Activated CD8-positive, alpha-beta memory T cell treated with anti-CD3 and anti-CD28 coated beads for 36 hours (primary cell): Measurements from ENCODE around the gene ZNF837. TPM values are rescaled to one million over a fixed set of nuclear protein-coding genes. Genes with fewer than 3 reads are reported as not detected.
"Not testable (repeated sequence)": the region's sequence is repeated elsewhere in the genome, so short reads cannot be mapped to it uniquely, and the experiment has no call there.

Experiments used
- CTCF ChIA-PET: fragments of 350-600 bp; sonication (Branson Sonifier 250); formaldehyde crosslinking; loops from one replicate; lab custom pipeline; 2021; ENCODE audit warnings: antibody characterized with exemption; lab: Charles Lee
- POLR2A ChIA-PET: fragments of 350-600 bp; sonication (Branson Sonifier 250); formaldehyde crosslinking; loops from one replicate; lab custom pipeline; 2021; ENCODE audit warnings: antibody characterized with exemption; lab: Charles Lee
- total RNA-seq, 2 experiments: library from RNA; stranded (reverse); gene quantifications; one replicate each; pipeline ENCODE4 v1.2.3, GENCODE V29; 2021

ZNF837 gene
- total RNA-seq, 2 experiments from 2014 or later = 1.7 to 1.9 TPM

DNA sequence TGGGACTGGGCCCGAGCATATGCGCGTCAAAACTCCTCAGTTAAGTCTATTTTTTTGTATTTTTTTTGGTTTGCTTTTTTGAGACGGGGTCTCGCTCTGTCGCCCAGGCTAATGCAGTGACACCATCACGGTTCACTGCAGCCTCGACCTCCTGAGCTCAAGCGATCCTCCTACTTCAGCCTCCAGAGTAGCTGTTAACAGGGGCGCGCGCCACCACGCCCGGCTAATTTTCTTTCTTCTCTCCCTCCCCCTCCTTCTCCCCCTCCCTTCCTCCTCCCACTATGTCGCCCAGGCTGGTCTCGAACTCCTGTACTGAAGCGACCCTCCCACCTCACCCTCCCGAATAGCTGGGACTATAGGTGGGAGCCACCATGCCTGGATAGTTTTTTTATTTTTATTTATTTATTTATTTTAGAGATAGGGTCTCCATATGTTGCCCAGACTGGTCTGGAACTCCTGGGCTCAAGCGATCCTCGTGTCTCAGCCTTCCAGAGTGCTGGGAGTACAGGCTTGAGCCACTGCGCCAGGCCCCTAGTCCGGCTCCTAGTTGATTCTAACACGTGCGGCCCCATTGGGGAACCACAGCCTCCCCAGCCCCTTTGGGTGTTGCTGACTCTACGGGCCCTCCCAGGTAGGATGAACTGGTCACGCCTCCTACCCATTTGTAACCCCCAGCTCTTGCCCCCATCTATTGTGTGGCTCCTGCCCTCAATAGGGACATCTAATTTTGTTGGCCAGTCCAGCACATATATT lies 806 bp upstream of the ZNF837 start:
- POLR2A ChIA-PET = interaction anchor here (0.6 to 1.4 kb wide), 3 partner anchors 20 to 64 kb away, joined by 4 to 6 read pairs (median 6); partner anchors contain the start of gene ZNF497
- CTCF ChIA-PET = interaction anchor here (1.1 to 1.5 kb wide), 2 partner anchors 35 to 138 kb away, joined by 3 to 7 read pairs; partner anchors contain the start of gene ZBTB45

DNA sequence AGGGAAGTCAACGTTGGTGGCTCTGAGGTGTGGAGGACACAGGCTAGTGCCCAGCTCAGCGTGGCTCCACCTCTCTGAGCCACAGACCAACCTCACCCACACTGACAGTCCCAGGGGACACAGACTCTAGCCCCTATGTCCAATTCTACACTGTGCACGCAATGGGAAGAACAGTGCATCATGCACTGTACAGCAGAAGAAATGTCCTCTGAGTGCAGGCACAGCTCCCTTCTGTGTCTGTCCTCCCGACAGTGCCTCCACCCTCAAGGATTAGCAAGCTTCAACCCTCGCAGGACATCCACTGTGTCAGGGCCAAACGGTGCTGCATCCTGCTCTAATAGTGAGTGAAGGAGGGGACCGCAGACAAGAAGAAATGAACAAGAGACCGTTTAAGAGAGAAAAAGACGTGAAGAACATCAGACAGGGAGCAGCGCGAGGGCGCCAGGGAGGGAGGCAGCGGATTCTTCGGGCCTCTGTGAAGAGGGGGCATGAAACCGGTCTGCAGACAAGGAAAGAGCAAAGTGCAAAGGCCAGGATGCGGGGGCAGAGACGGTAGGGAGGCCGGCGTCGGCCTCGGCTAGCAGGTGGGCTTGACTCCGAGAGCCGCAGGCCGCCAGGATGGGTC lies 681 bp downstream of the ZNF837 start:
- ChIA-PET POLR2A (interaction anchor here (0.6 to 1.1 kb wide), 2 partner anchors 12 to 18 kb away, joined by 5 read pairs; partner anchors contain the start of gene ZNF497), CTCF (interaction anchor here (1.1 kb wide), 1 partner anchor 16 kb away, joined by 3 read pairs; no protein-coding TSS in a partner anchor)

DNA sequence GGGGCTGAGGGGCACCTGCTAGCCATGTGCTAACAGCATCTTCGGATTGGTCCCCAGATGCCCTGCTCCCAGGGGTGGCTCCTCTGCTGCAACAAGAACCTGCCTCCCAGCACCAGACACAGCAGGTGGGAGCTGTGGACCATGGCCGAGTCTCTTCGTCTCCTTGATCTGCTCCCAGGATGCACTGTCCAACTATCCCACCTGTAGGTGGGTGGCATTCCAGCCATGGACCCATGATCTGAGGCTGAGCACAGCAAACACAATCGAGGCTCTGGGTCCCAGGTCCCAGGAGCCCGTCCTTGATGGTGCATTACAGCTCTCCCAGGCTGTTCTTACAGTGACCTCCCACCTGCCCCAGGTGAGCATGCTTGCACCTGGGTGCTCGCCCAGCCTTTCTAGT lies 1.6 kb downstream of the ZNF837 start:
- ChIA-PET CTCF (interaction anchor here (1.1 kb wide), 1 partner anchor 15 kb away, joined by 3 read pairs; no protein-coding TSS in a partner anchor), POLR2A (interaction anchor here (0.6 to 1.1 kb wide), 2 partner anchors 13 to 17 kb away, joined by 5 read pairs; partner anchors contain the start of gene ZNF497)

DNA sequence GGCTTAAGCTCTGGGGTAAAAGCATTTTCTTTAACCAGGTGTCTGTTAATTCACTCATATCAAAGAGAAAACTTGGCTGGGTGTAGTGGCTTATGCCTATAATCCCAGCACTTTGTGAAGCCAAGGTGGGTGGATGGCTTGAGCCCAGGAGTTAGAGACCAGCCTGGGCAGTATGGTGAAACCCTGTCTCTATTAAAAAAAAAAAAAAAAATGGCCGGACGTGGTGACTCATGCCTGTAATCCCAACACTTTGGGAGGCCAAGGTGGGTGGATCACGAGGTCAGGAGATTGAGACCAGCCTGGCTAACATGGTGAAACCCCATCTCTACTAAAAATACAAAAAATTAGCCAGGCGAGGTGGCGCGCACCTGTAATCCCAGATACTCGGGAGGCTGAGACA lies 4.1 kb downstream of the ZNF837 start:
- POLR2A ChIA-PET, CTCF ChIA-PET: not testable (repeated sequence)

DNA sequence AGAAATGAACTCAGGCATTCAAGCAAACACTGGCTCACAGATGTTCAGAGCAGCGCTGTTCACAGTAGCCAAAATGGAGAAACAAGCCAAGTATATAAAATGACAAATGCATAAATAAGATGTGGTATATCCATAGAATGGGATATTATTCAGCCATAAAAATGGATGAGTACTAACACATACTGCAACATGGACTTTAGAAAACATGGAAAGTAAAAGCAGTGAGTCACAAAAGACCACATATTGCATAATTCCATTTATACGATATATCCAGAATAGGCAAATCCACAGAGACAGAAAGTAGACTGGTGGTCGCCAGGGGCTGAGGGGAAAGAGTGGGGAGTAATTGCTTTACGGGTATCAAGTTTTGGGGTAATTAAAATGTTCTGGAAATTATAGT lies 6.6 kb downstream of the ZNF837 start:
- POLR2A ChIA-PET = no interaction called here
- CTCF ChIA-PET = no interaction called here

DNA sequence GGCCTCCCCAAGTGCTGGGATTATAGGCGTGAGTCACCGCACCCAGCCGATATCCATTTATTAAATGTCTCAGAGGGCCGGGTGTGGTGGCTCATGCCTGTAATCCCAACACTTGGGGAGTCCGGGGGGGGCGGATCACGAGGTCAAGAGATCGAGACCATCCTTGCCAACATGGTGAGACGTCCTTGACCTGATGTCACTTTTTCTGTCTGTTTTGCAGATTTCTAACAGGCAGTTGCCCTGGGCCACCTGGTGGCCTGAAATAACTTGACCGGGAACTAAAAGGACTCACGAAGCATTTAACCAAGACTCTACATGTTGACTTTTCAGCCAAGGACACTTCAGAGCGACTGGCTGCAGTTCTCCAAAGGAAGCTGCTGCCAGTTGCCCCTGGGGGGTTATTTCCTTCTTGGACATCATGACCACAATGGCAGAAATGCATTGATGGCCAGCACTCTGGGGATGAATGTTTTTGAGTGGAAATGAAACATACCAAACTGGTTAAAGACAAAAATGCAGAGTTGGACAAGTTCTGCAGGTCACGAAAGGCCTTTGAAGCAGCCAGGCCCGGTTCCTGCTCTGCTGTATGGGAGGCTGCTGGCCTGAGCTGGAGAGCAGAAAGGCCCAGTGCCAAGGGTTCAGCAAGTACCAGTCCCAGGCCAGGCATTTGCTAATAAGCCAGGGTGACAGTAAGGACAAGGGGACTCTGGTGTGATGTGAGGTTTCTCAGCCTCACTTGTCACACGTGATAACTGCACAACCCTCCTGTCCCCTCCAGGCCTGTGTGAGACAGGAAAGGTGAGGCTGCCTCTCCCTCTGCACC lies 8.3 kb downstream of the ZNF837 start:
- ChIA-PET CTCF (no interaction called here), POLR2A (no interaction called here)

DNA sequence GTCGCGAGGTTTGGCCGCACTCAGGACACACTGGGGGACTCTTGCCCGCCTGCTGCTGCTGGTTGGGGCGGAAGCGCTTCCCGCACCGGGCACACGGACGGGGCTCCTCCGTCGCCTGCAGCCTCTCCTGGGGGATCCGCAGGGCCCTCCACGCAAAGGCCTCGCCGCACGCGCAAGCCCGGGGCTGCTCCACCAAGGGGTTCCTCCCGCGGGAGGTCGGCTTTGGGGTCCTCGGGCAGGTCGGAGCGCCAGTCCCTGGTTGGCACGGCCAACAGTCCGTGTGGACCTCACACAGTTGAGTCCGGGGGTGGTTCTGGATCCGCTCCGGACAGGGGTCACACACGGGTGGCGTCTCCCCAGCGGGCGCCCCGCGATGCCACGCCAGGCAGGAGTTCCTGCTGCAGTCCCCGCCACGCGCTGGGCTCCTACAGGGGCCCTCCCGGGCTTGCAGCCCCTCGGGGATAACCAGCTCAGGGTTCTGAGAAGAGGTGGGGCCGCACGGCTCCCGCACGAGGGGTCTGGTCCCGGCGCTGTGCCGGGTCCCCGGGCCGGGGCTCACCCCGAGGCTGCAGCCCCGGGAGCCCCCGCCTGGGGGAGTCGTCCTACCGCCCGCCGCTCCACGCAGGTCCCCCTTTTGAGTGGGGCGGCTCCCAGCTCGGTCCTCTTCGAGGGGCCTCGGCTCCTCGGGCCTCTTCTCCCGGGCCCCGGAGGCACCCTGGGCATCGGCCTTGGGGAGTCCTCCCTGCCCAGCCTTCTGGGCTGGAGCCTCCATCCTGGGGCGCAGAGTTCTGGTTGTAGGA lies 12.1 kb downstream of the ZNF837 start:
- CTCF ChIA-PET = no interaction called here

DNA sequence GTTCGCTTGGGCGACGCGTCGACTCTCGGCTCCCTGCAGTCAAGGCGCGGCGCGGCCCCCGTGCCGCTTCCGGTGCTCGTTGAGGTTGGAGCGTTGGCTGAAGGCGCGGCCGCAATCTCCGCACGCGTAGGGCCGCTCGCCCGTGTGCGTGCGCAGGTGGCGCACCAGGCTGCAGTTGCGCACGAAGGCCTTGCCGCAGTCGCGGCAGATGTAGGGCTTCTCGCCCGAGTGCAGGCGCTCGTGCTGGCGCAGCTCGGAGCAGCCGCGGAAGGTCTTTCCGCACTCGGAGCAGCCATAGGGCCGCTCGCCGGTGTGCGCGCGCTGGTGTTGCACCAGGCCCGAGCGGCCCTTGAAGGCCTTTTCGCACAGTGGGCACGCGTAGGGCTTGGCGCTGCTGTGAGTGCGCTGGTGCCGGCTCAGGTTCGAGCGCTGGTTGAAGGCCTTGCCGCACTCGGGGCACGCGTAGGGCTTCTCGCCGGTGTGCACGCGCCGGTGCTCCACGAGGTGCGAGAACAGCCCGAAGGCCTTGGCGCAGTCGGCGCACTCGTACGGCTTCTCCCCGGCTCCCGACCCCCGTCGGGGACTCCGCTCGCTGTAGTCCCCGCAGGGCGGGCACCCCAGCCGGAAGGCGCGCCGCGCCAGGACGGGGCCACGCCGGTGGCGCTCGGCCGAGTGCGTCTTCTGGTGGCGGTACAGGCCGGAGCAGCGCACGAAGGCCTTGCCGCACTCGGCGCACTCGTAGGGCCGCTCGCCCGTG lies 13.0 kb downstream of the ZNF837 start:
- ChIA-PET POLR2A (no interaction called here), CTCF (no interaction called here)

More for the DNA sequence above, 12.1 kb downstream of the ZNF837 start:
- POLR2A ChIA-PET = no interaction called here

DNA sequence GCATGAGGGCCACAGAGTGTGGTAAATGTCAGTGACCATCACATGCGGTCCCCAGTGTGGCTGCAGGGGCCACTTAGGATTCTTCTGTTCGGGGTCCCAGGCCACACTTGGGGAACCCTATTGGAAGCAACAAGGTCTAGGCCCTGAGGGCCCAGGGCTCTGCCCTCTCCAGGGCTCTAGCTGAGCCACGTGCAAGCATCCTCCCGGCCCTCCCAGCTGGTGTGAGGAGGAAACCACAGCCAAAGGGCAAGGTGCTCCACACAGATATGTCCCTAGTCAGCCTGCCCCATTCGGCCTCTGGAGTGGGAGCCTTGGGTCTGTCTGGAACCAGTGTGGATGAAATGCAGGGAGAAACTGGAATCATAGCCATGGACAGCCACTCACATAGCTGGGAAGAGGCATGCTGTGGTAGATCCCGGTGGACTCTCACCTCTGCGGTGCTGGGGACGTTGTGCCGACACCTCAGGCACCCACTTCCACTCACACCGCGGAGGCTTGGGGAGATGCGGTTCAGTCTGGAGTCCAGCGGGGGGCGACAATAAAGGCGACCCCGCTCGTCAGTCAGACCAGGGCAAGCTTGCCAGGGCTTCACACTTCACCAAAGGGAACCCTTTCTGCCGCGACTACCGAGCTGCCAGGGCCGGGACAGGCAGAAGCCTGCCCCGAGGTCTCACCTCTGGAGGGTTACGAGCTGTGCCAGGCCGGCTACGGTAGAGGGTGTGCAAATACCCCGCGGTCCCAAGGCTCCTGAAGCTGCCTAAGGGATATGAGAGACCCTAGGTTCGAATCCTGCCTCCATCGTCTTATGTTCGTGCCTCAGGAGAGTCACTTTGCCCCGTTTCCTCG lies 14.0 kb downstream of the ZNF837 start:
- ChIA-PET CTCF (no interaction called here), POLR2A (no interaction called here)

DNA sequence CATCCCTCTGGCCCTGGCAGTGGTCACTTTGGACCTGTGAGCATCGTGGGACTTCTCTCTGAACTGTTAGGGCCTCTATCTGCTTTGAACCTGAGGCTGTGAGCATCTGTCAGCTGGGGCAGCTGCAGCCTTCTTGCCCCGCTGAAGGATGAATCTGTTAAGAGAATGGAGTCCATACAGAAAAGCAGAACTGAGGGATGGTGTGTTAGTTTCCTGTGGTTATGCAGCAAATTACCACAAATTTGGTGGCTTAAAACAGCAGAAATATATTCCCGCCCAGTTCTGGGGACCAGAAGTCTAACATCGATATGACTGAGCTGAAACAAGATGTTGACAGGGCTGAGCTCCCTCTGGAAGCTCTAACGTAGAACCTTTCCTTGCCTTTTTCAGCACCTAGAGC lies 16.7 kb downstream of the ZNF837 start:
- ChIA-PET POLR2A (interaction anchor here (0.6 kb wide), 1 partner anchor 24 kb away, joined by 3 read pairs; no protein-coding TSS in a partner anchor), CTCF (interaction anchor here (1.0 kb wide), 1 partner anchor 16 kb away, joined by 3 read pairs; no protein-coding TSS in a partner anchor)

DNA sequence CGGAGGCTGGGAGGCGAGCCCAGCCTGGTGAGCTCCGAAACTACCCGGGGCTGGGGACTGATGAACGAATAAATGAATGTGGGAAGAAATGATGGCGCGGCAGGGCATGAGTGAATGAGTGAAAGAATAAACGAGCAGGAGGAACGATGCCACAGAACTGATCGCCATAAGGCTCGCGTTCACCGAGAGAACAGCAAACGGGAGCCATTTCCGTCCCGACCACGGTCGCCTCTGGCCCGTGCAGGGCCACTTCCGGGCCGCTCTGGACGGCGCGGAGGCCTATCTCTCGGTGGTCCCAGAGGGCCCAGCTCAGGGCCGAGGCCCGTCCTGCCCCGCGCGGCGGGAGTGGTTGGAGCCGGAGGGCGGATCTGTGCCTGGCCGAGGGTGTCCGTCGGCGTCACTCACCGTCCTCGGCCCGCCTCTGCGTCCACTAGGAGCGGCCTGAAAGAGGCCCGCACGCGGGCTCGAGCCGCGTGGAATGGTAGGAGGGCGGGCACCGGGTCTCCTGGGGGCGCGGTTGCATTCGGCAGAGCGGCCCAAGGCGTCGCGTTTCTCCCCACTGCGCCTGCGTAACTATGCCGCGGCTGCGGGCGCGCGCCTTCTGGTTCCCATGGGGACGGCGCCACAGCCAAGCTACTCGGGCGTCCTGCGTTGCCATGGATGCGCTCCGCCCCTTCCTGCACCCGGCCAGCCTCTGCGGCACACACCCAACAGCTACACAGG lies 18.4 kb downstream of the ZNF837 start, which contains the start of gene ZNF497:
Gene ZNF497, minus strand, starts transcription at position 480 of the 723 bp plus-strand sequence. CDS start 5,116 bp downstream, outside the sequence.
- ChIA-PET CTCF (interaction anchor here (0.6 to 1.5 kb wide), 6 partner anchors 11 to 157 kb away, joined by 3 to 6 read pairs (median 4); partner anchors contain the start of gene ZSCAN22), POLR2A (interaction anchor here (0.5 to 1.8 kb wide), 14 partner anchors 14 to 216 kb away, joined by 3 to 12 read pairs (median 5); partner anchors contain the start of genes ERVK3-1, RPS5, ZBTB45 and ZNF544)

DNA sequence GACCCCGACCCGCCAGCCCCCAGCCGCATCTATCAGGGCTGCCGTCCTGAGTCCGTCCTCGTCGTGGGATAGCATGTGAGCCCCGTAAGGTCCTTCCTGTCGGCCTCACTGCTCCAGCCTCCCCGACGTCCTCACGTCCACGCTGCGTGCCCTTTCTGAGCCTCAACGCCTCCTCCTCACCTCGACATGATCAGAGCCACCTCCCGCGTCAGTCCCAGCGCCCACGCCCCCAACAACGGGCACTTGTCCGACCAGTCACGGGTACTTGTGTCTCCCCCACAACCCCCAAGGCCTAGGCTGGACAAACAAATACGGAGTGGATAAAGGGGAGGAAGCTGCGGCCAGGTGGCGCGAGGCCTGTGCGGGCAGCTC lies 18.9 kb downstream of the ZNF837 start:
- ChIA-PET POLR2A (interaction anchor here (0.5 to 1.8 kb wide), 10 partner anchors 15 to 217 kb away, joined by 3 to 12 read pairs (median 5); partner anchors contain the start of genes RPS5, ZBTB45, ZNF544 and ZNF837), CTCF (interaction anchor here (0.6 to 1.5 kb wide), 3 partner anchors 14 to 40 kb away, joined by 3 to 6 read pairs (median 4); partner anchors contain the start of gene ZSCAN22)

DNA sequence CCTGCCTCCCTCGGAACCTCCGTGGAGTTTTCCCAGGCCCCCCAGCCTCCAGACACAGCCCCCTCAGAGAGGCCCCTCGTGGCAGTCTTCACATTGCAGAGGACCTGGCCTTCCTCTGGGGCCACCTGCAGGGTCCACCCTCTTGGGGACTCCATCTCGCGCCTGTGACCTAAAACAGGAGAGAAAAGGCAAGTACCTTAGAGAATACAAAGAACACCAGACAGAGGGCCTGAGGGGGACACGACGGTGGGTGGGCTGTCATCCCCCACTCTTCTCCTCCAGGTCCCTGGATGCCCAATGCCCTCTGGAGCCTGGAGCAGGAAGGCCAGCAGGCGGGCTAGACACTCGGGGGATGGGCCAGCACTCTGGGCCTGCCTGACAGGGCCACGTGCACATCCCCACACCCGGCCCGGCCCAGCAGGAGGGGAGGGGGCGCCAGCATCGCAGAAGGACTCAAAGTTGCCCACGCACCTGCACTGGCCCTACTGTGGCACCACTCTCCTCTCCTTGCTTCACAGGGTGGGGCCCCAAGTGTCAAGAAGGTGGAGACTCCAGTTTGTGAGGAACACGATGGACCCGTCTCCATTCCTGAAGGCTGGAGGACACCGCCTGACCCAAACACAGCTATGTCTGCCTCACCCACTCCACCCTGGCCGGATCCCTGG lies 23.2 kb downstream of the ZNF837 start:
- ChIA-PET POLR2A (no interaction called here), CTCF (interaction anchor here (0.8 to 1.1 kb wide), 2 partner anchors 9 to 12 kb away, joined by 3 read pairs; no protein-coding TSS in a partner anchor)

DNA sequence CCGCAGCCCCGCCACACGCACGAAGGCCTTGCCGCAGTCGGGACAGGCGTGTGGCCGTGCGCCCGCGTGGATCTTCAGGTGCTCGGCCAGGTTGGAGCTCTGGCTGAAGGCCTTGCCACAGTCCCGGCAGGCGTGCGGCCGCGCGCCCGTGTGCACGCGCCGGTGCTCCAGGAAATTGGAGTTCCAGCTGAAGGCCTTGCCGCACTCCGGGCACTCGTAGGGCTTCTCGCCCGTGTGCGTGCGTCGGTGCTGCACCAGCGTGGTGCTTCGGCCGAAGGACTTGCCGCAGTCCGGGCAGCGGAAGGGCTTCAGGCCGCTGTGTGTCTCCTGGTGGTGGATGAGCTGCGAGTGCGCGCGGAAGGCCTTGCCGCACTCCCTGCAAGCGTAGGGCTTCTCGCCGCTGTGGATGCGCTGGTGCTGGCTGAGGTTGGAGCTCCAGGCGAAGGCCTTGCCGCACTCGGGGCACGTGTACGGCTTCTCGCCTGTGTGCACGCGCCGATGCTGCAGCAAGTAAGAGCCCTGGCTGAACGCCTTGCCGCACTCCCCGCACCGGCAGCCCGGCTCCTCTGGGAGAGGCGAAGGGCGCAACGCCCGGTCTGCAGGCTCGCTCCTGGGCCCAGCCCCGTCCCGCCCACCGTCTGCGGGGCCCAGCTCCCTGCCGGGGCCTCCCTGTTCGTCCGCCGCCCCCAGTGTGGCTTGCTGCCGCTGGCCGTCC lies 23.9 kb downstream of the ZNF837 start:
- ChIA-PET POLR2A (interaction anchor here (0.6 to 1.0 kb wide), 2 partner anchors 9 to 75 kb away, joined by 3 read pairs; no protein-coding TSS in a partner anchor), CTCF (interaction anchor here (0.8 to 1.1 kb wide), 2 partner anchors 9 to 12 kb away, joined by 3 read pairs; no protein-coding TSS in a partner anchor)
